ENCODE data around the gene YY1.

The YY1 gene

GRCh38 chr14:100239840-100240667 is 1.1 kb downstream of the YY1 start:
- H3K4me3 ChIP-seq (ENCODE audit: low read depth, low read length): peak overlapping the region; percentile 96
- peak; percentile 86 for TF ChIP-seq CTCF (IDR thresholded peaks at IDR 0.05; ENCODE audit: borderline replicate concordance, insufficient read depth, low read depth, low read length)

- H3K4me3 ChIP-seq (ENCODE audit: low read depth, low read length): peak overlapping the region; percentile 96
- TF ChIP-seq CTCF (IDR thresholded peaks at IDR 0.05; ENCODE audit: borderline replicate concordance, insufficient read depth, low read depth, low read length): no peak
These were observed 1.7 kb downstream of the YY1 start for GRCh38 chr14:100240668-100241032.

GRCh38 chr14:100241279-100241678 is 2.3 kb downstream of the YY1 start:
- no peak for TF ChIP-seq CTCF (IDR thresholded peaks at IDR 0.05; ENCODE audit: borderline replicate concordance, insufficient read depth, low read depth, low read length)

GRCh38 chr14:100243020-100243419 is 4.1 kb downstream of the YY1 start:
- TF ChIP-seq CTCF (IDR thresholded peaks at IDR 0.05; ENCODE audit: borderline replicate concordance, insufficient read depth, low read depth, low read length): no peak
- H3K4me3 ChIP-seq (ENCODE audit: low read depth, low read length): no peak overlapping the region

More at GRCh38 chr14:100241279-100241678, 2.3 kb downstream of the YY1 start:
- H3K4me3 ChIP-seq (ENCODE audit: low read depth, low read length): peak overlapping the region; percentile 96

- peak; percentile 24; the same call in 1 of the 2 replicates for TF ChIP-seq CTCF (IDR thresholded peaks at IDR 0.05; ENCODE audit: borderline replicate concordance, insufficient read depth, low read depth, low read length)
- no peak overlapping the region for H3K4me3 ChIP-seq (ENCODE audit: low read depth, low read length)
These were observed 8.0 kb downstream of the YY1 start for GRCh38 chr14:100246809-100247428.

- no peak overlapping the region for H3K4me3 ChIP-seq (ENCODE audit: low read depth, low read length)
- no peak for TF ChIP-seq CTCF (IDR thresholded peaks at IDR 0.05; ENCODE audit: borderline replicate concordance, insufficient read depth, low read depth, low read length)
These were observed 12.0 kb downstream of the YY1 start for GRCh38 chr14:100250732-100251465.

Data from GM12875 (cell line).